Activated CD4-positive, alpha-beta T cell treated with anti-CD3 and anti-CD28 coated beads, Interleukin-10, Interleukin-2, amounts not matched to agents 100 ng/mL and 50 ng/mL, durations not matched to agents 16 hours and 8 hours (primary cell): ENCODE measurements around the gene ST7.
A peak's percentile ranks its signal among the peaks of the same experiment; 100 is the strongest.
"Not testable (repeated sequence)": the region's sequence is repeated elsewhere in the genome, so short reads cannot be mapped to it uniquely, and the experiment has no call there.

Experiments used
- DNase-seq: peaks from one replicate; pipeline ENCODE4 v3.0.0-alpha.2; 2020

The ST7 gene

DNA sequence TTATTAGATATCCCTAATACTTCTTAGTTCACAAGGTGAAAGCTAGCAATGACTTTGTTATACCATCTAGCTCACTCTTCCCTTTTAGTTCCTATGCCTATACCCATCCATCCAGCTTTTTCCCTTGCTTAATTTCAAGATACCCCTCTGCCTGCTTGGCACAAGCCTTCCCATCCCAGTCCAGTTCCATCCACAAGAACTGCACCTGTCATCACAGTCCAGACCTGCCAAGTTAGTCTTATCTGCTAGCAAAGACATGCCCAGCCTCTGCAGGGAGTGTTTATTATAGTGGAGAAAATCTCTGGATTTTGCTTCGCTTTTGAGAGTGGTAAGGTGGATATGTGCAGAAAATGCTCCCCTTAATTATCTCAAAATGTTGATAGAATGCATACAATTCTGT is 158.2 kb downstream of the ST7 start:
- DNase-seq, result no peak

DNA sequence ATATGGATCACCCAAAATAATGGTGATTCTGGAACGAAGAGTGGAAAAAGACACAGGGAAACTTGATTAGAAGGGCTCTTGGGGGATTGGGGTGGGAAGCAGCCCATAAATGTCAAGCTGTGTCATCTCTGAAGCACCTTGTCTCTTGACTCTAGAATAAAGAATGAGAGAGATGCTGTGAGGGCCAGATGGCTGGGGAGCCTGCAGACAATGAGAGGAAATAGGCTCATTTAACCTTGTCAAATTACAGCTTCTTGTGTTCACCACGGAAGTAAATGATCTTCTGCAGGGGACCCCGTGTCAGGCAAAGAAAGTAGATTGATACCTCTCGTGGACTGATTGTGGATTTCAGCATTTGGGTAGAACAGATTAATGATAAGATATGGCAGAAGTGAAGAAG is 159.3 kb downstream of the ST7 start:
- DNase-seq, result no peak

DNA sequence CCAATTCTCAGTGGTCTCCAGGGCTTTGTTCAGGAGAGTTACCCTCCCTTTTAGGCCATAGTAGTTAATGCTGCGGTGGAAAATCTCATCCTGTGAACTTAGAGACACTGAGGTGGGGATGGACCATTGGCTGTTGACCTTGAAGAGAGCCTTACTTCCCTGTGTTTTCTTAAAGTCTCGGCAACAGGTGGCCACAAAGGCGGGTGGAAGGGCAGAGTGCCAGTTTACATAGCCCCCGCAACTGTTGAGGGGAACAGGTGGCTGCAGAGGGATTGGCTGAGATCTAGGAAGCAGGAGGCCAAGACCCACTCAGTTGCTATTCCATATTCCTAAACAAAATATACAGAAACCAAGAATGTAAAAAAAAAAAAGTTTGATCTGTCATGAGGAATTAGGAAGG is 160.6 kb downstream of the ST7 start:
- no peak for DNase-seq

DNA sequence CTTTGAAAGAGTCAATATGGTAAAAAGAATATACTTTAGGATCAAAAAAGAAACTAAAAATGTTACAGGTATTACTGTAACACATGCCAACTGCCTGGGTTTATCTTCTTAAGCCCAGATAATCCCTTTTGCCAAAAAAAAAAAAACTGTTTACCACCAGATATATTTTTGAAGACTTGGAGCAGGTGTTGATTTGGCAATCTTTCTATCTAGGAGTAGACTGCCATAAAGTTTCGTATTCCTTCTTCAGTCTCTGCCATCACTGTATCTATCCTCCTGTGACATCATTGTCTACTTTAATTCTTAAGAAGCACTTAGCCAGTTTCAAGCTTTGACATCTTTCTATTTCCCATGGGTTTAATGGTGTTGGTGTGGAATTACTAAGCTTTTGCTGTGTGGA is 161.0 kb downstream of the ST7 start:
- DNase-seq, result no peak

DNA sequence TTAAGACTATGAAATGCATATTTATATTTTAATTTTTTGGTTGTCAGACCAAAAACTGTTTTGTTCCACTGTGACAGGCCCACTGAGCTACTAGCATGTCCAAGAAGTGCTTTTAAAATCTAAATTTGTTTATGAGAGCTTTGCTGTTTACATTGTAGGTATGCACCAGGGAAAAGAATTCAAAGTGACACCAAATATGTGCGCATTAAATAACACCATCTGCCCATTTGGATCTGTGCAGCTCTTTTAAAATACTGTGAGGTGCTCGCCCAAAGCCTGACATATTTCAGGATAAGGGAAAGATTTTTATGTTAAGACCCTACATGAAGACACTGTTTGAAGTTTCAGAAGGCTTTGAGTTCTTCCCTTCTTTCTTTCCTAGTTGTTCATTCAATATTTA is 162.9 kb downstream of the ST7 start:
- no peak for DNase-seq

DNA sequence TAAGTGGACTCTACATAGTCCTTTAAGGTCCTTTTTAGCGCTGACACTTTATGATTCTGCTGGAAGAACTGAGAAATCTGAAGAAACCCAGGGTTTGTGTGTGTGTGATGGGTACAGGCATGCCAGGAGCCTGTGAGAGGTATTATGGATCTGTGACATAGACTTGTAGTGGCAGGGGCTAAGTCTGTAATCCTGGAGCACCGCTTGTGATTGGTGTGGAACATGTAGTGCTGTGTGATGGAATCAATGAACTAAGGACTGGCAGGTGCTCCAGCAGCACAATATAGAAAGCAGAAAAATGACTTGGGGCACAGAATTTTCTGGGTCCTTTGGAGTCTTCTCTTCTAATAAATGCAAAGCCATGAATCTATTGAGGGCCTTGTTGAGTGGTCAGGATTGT is 163.9 kb downstream of the ST7 start:
- DNase-seq, result no peak

DNA sequence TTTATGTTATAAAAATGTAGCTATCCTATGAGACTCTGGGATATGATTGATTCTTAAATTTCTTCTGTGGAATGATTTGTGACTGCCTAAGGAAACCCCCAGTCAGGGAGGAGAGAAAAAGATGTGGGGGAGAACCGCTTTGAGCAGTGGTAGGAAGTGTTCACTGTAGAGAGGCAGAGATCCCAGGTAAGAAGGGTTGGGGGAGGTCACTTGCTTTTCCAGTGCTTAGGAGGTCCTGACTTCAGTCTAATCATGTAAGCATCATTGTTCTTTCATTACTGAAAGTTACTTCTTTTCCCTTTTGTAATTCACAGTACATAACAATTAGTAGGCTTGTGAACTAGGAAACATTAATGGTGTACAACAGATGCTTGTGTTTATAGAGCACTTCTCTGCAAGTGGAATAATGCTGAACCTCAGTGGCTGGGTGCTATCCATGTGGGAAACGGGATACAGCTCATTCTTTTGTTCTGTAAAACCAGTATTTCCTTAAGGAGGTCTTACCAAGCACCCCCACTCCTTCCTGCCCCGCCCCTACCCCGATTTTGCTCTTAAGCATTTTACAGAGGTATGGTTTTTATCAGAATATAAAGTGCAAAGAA is 165.4 kb downstream of the ST7 start:
- no peak for DNase-seq

DNA sequence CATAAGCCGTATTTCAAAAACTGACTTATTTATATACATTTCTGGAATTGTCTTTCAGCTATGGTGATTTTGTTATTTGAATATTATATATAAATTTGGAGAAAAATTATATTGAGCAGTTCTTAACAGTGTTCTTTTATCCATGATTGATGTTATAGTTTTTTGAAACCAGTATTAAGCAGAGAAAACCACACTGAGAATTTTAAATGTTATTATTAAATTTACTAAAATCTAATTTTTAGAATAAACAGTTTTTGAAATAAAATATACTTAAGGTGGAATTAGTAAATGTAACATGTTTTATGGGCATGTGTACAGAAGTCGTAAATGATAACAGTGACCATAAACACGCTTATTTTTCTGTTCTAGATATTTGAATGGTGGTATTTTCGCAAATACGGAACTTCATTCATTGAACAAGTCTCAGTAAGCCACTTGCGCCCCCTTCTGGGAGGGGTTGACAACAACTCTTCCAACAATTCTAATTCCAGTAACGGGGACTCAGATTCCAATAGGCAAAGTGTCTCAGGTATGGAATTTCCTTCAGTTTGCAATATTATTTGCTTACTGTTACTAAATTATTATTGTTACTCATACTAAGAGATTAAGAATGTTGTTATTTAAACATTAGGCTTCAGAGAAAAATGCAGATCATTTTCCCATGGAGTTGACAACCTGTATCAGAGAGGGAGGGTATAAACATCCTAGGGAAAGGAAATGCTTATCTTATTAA is 166.1 kb downstream of the ST7 start:
- DNase-seq, result peak; percentile 76

DNA sequence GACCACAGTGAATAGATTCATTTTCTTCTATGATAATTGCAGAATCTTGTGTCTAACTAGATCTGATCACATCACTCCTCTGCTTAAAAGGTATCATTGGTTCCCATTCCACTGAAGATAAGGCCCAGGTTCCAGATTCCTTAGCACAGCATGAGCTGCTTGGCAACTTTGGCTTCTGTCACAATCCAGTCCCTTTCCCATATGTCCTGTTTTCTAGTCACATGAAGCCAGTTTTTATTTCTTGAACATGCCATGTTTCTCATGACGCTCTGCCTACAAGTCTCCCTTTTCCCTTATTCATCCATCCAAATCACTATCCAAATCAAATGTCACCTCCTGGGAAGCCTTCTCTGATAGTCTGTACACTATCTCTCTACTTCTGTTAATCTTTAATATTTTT is 167.0 kb downstream of the ST7 start:
- not testable (repeated sequence) for DNase-seq

DNA sequence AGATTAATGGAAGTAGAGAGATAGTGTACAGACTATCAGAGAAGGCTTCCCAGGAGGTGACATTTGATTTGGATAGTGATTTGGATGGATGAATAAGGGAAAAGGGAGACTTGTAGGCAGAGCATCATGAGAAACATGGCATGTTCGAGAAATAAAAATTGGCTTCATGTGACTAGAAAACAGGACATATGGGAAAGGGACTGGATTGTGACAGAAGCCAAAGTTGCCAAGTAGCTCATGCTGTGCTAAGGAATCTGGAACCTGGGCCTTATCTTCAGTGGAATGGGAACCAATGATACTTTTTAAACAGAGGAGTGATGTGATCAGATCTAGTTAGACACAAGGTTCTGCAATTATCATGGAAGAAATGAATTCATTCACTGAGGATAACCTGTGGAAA is 168.7 kb downstream of the ST7 start:
- DNase-seq, result not testable (repeated sequence)

DNA sequence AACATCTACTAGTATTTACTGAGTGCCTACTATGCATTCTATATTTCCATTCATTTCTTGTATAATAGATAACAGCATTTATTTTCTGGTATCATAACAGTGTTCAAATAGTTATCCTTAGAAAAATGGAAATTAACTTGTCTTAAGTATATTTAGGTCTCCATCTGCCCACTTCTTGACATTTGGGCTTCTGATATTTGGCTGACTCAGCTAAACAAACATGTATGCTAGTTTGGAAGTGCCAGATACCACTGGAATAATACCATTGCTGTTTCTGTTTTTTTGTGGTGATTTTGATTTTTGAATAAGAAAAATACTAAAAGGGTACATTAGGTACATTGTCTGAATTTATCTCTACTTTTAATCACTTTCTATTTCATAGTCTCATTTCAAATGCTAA is 169.2 kb downstream of the ST7 start:
- no peak for DNase-seq

DNA sequence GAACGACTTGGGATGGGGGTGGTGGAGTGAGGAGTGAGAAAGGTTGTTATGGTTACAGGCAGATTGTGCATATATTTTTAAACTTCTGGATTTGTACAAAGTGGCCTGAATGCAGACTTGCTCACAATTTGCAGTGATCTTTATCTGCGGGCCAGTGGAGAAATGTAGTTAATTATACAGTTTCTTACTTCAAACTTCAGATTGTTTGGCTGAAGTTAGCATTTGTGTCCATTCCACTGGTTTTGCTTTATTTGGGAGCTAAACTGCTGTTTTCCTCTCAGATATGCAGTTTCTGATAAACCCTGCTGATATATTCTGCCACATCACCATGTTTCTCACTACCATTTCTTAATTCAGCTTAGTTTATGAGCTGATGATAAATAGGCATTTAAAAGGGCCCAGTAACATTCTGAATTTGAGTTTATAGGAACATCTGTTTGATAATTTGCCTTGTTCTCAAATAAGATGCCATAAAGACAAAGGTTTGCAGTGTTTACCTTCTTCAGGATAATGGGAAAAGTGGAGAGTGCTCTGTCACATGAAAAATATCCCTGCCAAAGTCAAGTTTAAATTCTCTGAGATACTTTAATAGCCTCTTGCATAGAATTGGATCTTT is 170.1 kb downstream of the ST7 start:
- no peak for DNase-seq

DNA sequence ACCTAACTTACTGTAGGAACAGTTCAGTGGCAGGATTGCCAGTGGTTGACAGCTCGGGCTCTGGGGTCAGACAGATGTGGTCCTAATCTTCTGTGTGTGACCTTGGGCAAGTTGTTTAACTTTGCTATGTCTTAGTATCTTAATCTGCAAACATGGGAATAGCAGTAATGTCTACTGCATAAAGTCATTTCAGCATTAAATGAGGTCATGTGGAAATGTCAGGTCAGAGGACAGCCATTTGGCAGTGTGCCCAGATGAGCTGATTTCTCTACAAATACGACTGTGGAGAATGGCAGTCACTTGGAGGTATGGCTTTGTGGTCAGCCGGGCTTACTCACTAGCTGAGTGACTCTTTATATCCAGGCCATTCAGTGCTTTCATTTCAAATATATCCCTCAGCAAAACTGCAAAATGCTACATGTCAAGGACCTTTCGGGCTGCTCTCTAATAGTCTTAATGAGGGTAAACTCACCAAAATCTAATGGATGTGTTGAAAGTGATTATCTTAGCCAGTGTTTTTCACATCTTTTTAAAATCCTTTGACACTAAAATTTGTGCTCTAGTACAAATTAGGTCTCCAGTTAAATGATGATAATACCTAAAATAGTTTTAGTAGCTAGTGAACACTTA is 171.4 kb downstream of the ST7 start:
- peak; percentile 85 for DNase-seq

DNA sequence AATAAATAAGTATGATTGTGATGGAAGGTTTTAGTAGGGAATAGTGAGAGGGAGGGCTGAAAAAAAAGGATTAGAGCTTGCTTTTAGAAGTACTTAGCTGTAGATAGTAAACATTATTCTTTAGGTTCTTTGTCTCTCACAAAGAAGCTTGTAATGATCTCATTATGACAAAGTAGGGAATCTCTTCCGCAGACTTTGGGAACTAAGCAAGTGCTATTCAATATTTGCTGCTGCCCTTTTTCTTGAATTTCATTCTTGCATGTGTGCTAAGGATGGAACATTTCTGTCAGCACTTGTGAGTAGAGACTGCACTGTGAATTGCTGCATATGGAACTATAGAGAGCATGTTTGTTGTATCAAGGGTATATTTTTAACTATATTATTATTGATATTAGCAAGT is 173.4 kb downstream of the ST7 start:
- DNase-seq, result no peak

DNA sequence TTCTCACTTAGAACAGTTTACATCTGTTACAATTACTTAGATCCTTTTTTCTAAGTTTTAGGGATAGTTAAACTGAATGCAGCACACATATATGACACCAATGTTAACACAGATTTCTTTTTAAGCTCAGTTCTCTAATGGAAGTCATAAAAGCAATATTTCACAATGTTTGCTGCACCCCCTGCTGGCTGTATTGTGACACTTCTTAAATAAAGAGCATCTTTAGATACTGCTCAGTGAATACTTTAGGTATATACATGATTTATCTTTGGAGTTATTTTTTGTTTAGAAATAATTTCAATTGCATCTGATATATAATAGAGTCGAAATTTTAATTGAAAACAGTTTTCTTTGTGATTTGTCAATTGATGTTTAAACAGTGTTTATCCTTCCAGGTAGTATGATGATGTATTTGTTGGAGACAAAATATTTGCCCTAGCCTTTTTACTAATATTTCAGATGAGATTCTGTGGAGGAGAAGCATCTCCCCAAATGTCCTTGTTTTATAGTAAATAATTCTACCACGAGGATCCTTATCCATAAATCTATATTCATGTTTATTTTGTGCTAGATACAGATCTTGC is 174.4 kb downstream of the ST7 start:
- DNase-seq, result peak; percentile 54

DNA sequence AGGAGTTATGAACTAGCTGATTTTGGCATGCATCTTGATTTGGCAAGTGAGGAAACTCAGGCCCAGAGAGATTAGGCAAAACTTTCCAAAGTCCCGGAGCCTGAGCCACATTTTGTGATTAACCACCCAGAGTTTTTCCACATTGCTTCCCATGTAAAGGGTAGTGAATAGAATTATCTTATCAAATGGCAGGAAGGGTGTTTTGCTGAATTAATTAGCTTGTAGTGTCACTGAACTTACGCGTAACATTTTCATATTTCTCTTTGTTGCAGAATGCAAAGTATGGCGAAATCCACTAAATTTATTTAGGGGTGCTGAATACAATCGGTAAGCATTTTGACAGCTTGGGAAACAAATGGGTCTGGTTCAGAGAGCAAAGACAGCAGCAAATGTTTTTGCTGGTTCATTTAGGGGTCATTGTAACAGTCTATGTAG is 176.2 kb downstream of the ST7 start:
- no peak for DNase-seq

DNA sequence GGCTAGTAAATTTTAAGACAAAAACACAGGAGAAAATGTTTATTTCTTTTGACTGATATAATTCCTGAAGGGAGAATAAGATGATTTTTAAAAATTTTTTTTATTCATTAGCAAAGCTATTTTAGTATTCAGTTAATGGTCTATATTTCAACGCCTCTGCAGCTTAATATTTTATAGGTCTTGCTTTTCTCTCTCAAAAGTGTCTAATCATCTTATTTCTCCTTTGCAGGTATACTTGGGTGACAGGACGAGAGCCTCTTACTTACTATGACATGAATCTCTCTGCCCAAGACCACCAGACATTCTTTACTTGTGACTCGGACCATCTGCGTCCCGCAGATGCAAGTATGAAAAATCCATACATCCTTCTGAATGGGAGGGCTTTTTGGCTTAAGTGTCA is 177.0 kb downstream of the ST7 start:
- DNase-seq, result no peak

DNA sequence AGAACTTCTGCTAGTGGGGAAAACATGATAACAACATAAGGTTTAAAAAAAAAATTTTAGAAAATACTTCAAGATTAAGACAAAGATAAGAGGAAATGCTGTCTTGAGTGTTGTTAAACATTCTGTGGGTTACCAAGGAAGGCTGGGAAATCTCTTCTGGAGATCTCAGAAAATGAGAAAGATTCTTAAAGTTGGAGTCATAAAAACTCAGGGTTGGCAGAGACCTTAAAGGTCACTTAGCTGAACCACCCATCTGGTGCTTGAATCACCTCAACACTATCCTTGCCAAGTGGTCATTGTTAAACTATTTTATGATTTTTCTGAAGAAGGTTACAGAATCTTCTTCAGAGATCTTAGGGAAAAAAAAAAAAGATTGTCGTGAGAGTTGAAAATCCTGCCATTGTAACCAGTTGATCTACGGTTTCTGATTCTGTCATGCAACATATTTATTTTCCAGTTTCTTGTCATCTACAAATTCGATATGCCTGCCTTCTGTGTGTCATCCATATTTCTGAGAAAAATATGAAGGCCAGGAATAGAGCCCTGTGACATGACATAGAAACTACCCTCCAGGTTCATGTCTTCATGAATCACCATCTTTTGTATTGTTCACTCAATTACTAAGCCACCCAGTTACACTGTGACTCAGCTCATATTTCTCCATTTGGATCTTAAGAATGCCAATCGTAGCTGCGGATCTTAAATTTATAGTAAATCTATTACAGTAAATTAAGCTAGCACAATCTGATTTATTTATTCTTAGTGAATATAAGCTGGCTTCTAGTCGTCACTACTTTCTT is 179.2 kb downstream of the ST7 start:
- peak; percentile 67 for DNase-seq

DNA sequence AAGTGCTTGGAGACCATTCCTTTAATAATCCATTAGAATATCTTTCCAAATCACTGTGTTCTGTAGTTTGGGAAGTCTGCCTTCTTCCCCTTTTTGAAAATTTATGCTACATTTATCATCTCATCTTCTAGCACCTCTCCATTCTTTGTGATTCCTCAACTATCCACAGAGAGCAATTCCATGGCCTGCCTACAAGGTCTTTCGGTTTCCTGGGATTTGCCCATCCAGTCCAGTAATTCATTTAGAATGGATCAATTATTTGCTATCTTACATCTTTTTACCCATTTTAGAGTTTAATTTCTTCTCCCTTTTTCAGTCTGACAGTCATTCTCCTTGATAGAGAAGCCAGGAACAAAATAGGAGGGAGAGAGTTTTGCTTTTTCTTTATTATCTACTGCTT is 179.8 kb downstream of the ST7 start:
- no peak for DNase-seq

DNA sequence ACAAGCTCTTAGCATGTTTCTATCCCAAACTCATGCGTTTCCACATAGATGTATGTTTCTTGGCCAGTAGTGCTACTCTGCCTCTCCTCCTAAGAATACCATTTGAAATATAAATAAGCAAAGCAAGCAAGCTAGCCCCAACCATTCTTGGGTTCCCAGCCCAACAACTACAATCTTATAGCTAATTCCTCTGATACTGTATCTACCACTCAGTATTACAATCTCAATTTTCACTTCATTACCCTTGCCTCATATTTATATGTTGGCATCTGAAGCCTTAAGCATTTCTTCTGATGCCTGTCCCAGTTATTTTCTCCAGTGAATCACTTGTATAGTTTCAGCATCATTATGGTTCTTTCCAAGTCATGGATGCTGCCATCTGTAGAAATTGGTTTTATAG is 181.1 kb downstream of the ST7 start:
- DNase-seq, result no peak

DNA sequence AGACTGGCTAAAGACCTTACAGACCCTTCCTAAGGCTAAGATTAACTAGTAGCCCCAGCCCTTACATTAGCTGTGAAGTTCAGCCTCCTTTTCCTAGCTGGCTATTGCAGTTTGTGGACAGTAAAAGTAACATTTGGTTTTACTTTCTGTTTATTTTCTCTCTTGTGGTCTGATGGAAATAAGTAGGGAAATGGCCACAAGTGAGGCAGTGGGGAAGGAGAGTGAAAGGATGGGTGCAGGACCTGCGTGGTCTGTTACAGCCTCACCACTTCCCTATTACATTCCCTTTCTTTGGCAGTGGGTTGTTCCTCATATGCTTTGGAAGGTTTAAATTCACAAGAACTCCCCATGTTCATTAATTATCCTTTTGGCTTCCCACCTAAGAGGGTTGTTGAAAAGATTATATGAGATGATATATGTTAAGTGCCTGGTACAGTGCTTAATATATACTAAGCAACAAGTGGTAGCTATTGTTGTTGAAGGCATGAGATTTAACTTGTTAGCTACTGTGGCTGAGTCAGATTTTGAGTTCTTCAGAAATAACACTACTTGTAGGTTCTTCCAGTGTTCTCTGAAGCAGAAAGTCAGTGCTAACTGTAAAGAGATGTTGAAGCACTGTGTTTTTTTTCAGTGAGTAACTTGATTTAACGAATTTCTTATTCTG is 181.7 kb downstream of the ST7 start:
- DNase-seq, result peak; percentile 31

DNA sequence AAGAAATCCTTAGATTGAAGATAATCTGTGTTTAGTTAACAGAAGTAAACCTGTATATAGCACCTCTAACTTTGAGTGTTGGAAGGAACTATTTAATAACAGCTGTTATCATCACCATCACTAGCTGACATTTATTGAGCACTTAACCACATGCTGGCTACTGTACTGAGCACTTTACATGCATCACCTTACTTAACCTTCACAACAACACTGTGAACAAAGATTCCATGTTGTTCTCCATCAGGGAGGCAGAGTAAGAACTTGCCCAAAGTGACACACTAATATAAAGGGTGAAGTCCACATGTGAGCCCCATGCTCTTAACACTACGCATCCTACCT is 182.2 kb downstream of the ST7 start:
- DNase-seq, result no peak
